Activated gamma-delta T cell (primary cell): ENCODE measurements around the gene ERBB3.
A peak's percentile ranks its signal among the peaks of the same experiment; 100 is the strongest.
"Not testable (repeated sequence)": the region's sequence is repeated elsewhere in the genome, so short reads cannot be mapped to it uniquely, and the experiment has no call there.

ENCODE experiments used
- DNase-seq: peaks from one replicate; lab custom pipeline; 2025; lab: John Stamatoyannopoulos, UW

The ERBB3 gene

GRCh38 chr12:56110571-56110970 lies 30.6 kb downstream of the ERBB3 start:
- no peak for DNase-seq

DNA sequence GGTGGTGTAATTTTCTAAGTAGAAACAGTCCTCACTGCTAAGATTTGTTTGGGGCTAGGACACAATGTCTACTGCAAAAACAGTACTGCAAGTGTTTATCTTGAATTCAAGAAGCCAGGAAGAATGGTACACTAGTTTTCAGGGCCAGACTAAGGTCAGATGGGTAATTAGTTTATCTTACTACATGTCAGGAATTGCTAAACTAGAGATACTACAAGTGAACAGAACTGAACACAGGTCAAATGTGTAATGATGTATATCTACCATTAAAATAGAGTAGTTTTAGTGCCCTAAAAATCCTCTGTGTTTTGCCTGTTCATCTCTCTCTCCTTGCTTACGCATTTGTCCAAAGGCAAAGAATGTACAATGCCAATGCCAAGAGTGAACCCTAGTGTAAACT lies 34.1 kb downstream of the ERBB3 start:
- no peak for DNase-seq

DNA sequence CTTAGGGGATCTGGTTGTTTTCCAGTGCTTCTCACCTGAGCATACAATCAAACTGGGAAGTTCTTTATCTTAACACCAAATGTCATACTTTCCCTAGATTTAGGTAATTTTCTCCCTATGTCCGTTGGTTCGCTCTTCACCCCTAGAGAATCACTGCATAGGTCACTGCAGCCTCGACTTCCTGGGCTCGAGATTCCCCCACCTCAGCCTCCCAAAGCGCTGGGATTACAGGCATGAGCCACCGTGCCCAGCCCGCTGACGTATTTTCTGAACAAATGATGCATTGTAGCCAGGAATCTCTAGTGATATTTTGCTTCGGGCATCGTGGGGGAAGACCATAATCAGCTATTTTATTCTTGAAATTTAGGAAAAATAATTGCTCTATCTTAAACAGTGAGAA lies 35.4 kb downstream of the ERBB3 start:
- no peak for DNase-seq

DNA sequence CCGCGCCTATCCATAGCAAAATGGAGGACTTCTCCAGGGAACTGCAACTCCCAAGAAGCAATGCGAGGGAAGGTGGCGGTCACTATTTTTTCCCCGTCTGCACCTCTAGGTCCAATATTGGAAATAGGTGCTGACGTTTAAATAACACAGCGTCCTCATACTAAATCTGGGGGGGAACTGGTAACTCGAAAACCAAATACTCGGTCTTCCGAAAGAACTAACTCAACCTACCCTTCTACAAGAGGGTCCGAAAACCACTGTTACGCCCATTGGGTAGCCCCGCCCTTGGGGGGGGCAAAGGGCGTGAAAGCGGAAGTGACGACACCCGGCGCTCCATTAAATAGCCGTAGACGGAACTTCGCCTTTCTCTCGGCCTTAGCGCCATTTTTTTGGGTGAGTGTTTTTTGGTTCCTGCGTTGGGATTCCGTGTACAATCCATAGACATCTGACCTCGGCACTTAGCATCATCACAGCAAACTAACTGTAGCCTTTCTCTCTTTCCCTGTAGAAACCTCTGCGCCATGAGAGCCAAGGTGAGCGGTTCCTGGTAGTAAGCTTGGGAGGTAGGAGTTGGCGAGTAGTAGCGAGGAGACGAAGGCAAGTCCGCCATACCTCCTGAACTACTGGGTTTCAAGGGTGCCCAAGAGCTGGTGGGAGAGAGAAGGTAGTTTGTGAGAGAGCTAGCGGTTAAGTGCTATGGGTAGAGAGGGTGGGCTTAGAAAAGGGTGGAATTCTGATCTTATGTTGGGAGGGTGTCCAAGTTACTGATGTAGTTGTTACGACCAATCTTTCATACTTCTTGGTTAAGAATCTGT lies 36.5 kb downstream of the ERBB3 start, which contains the start of gene RPL41:
RPL41 (plus strand) TSS at position 367 of the 815 bp plus-strand sequence.
- peak; percentile 65 for DNase-seq

GRCh38 chr12:56117082-56117706 lies 37.2 kb downstream of the ERBB3 start:
- DNase-seq, result not testable (repeated sequence)

DNA sequence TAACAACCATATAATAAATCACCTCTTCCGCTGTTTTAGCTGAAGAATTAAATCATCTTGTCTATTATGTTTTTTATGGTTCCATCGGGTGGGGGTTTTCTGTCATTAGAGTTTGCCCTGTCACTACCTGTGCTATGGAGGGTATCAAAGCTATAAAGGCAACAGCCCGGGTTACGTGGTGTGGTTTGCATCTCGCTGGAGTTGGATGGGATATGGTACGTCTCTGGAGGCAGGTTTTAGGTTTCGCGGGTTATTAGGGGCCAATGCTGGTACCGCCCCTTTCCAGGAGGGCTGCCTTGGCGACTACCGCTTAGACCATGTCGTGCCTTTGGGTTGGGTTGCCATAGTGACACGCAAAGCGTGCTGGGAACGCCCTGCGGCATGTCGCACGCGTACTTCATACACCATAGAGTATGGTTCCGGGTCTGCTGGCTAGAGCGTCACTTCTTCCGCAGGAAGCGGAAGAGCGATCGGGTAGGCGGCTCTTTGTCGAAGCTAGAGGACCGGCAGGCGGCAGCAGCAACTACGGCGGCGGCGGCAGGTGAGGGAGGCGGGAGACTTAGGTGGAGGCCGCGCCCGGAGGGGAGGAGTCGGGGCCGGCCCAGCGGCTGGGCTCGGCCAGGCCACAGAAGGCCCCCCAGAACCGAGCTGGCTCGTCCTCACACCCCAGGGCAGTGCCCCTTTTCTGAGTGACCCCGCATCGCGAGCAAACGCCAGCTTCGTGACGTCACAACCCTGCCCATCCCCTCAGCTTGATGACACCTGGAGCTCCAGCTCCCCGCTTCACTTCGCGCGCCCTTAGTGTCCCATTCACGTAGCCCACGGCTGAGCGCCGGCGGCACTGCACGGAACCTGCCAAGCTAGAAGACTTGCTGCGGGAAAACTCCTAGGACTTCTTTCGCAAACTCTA lies 38.1 kb downstream of the ERBB3 start, which contains the start of gene ZC3H10:
ZC3H10 (plus strand) TSS at position 489 of the 910 bp plus-strand sequence. CDS start 2,297 bp downstream, outside the sequence.
- DNase-seq, result peak; percentile 86

DNA sequence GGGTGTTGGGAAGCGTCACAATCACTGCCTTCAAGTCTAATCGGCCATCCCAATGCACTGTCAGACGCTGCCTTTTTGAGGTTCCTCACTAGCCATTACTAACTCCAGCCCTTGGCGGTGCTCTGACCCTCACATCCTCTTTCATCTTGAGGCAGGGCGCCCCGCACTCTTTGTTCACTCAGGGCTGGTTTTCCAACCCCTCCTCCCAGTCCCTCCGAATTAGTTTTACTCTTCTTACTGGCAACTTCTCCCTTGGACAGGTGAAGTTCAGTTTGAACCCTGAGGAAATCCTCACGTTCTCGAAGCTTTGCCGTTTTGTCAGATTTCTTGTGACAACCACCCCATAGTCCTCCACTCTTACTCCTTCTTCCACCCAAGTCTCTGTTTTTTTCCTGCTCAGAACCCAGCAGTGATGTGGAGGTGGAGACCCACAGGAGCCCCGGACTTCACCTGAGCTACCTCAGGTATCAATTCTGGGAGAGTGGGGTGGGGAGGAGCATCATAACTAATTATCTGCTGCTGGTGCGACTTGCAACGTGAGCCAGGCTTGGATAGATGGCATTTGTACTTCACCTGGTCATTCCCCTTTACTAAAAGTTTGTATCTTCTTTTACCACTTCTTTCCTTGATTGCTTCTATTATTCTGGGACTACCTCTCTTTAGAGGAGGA lies 38.9 kb downstream of the ERBB3 start:
- DNase-seq, result no peak

- no peak for DNase-seq
Observed at GRCh38 chr12:56119361-56119796, 39.4 kb downstream of the ERBB3 start.

GRCh38 chr12:56120158-56120846 lies 40.3 kb downstream of the ERBB3 start:
- DNase-seq, result no peak

GRCh38 chr12:56121204-56121870 lies 41.4 kb downstream of the ERBB3 start:
- no peak for DNase-seq

DNA sequence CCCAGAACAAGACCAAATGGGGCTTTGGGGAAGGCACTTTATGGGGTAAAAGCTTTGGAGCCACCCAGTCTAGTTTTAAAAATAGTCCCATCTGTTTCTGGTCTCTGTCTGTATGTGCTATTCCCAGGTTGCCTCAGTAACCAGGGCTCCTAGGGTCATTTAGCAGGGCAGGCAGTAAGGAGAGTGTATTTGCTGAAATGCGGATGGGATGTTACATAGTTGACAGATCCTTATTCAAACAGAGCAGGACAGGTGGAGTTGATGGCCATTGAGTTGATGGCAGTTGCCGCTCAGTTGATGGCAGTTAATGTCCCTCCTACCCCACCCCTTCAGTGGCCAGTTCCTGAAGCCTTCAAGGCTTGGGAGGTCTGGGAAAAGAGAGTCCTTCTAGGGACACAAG lies 42.7 kb downstream of the ERBB3 start:
- DNase-seq, result no peak

DNA sequence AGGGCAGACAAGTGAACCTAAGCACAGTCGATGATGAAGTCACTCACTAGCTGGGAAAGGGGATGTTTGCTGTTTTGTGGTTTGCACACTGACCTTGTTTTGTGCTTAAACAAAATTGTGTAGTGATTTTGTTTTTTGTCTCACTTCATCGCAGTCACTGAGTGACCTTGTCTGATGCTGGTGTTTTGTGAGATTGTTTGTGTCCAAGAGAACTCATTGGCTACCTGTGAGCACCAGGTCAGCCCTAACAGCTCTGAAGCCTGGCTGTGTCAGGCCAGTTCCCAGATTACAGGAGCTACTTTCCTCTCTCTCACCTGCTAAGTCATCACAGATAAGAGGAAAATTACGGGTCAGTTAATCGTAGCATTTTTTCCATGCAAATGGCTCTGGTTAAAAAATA lies 44.2 kb downstream of the ERBB3 start:
- no peak for DNase-seq

DNA sequence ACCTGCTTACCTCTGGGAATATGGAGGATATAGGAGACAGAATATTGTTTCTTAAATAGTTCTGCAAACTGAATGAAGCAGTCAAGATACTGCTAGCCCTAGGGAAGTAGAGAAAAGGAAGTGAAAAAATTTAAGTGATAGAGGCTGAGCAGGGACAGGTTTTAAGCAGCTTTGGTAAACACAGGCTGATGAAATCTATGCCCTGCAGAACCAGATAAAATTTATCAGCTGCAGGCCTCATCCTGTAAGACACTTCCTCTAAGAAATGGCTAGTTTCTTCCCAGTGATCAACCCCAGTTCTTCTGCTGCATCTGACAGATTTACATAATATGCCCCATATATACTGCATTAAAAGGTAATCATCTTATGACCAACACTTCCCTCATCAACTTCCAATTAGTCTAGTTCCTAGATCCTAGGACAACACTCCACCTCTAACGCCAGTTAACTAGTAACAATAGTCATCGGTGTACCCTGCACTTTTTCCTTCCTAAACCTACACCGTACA lies 46.8 kb downstream of the ERBB3 start:
- DNase-seq, result no peak

- no peak for DNase-seq
Observed at GRCh38 chr12:56127485-56127887, 47.5 kb downstream of the ERBB3 start.

DNA sequence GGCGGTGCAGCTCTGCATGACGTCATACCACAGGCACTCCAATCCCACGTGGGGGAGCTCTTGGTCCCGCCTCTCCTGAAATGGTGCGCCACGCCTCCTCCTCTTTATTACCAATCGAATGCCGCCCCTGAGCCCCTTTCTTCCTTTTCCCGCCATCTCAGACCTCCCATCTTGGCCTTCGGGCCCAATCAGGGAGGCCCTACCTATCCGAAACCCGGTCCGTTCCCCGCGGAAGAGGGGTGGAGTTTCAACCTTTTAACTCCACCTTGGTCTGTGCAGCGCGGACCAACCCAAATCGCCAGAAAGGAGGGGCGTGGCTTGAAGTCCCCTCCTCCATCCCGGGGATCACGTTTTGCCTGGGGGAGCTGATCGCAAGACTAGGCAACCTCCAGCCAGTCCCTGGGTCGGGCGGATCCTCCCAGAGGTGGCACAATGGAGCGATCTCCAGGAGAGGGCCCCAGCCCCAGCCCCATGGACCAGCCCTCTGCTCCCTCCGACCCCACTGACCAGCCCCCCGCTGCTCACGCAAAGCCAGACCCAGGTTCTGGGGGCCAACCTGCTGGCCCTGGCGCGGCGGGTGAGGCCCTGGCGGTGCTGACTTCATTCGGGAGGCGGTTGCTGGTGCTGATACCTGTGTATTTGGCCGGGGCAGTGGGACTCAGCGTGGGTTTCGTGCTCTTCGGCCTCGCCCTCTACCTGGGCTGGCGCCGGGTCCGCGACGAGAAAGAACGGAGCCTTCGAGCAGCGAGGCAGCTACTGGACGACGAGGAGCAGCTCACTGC lies 48.1 kb downstream of the ERBB3 start, which contains the start of gene ESYT1:
ESYT1 (plus strand) TSS at position 380 of the 782 bp plus-strand sequence; CDS start at position 433, 53 bp downstream.
- DNase-seq, result peak; percentile 47

DNA sequence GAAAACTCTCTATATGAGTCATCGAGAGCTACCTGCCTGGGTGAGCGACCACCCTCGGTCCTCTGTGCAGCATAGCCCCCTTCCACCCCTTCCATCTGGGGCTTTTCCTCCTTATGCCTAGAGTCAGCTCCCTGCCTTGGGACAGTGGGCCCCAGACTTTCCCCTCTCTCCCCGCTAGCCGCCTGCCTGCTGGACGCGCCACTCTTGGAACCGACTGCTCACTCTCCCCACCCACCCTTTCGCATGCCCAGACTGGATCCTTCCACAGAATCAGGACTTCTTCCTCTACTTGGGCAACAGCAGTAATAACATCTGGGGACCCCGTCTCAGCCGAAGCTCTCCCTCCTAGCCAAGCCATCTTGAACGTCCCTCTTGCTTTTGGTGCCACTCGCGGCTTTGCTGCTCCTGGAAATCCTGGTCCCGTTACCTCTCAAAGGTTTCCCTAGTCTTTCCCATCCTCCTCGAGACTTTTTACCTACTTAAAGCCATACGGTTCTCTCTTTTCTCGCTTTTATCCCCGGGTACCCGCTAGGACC lies 48.8 kb downstream of the ERBB3 start:
- no peak for DNase-seq

DNA sequence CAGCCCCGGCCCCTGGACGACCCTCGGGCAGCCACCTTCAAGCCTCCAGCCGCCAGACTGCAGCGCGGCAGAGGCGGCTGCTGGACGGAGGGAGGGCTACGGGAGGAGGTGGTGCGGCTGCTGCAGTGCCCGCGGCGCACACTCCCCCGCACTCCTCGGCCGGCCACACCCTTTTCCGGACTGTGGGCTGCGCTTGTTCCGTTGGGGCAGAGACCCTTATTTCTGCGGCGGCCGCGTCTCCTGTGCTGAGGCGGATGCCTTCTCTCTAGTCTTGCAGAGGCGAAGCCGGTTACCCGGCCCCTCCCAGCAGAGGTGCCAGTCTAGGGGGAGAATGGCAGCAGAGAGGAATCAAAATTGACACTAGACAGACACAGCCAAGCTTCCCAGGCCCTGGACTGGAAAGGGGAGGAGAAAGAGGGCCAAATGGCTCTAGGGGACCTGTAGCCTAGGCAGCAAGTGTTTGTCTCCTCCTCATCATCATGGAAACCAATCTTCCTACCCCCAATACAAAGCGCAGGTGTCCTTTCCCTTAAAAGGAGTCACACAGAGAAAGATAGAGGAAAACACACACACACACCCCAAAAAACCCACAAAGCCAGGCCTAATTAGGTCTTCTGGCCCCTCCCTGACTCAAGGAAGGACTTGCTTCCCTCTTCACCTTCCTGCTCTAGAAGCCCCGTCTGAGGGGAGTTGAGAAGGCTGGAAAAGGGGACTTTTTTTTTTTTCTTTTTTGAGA lies 49.4 kb downstream of the ERBB3 start:
- DNase-seq, result peak; percentile 67

DNA sequence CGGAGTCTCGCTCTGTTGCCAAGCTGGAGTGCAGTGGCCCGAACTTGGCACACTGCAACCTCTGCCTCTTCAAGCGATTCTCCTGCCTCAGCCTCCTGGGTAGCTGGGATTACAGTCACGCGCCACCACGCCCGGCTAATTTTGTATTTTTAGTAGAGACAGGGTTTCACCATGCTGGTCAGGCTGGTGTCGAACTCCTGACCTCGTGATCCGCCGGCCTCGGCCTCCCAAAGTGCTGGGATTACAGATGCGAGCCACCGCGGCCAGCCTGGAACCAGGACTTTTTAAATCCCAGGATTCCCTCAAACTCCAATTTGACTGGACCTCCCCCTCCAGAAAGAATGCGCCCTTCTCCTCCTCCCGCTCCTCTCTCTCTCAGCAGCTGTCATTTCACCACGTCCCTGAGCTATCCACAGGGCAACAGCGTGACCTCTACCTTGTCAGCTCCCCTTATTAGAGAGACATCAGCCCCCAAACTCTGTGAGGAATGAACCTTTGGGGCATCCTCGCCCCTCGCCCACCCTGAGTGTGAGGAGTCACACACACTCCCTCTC lies 50.1 kb downstream of the ERBB3 start:
- no peak for DNase-seq
